NOMO-1 treated with DMSO at 0.1 percent for 48 hours (cell line): ENCODE results near the gene GOLGA6L7.
"Not testable (repeated sequence)": the region's sequence is repeated elsewhere in the genome, so short reads cannot be mapped to it uniquely, and the experiment has no call there.

Experiments used
- DNase-seq: peaks from one replicate; lab custom pipeline; 2025; ENCODE audit not compliant: unreplicated experiment; lab: John Stamatoyannopoulos, UW

The GOLGA6L7 gene

GRCh38 chr15:28847959-28848358, 485 bp downstream of the GOLGA6L7 start:
- not testable (repeated sequence) for DNase-seq

GRCh38 chr15:28847247-28847646, 1.2 kb downstream of the GOLGA6L7 start:
- peak; percentile 39 for DNase-seq

- DNase-seq, result not testable (repeated sequence)
These were observed 4.3 kb downstream of the GOLGA6L7 start for GRCh38 chr15:28844147-28844546.

GRCh38 chr15:28843520-28843919, 4.9 kb downstream of the GOLGA6L7 start:
- DNase-seq, result not testable (repeated sequence)

DNA sequence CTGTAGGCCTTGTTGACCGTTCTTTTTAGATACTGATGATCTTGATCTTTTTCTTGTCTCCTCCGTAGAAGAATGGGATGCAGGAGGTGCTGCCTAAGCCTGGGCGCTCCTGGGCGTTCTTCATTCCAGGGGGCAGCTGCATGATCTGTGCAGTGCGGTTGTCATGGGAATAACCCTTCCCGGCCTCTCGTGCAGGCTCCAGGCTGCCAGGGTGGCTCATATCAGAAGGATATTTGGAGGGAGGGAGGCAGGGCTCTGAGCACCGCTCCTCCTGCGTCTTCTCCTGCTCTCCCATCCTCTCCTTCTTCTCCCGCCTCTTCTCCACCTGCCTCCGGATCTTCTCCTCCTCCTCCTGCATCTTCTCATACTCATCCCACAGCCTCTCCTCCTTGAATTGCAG, 6.2 kb downstream of the GOLGA6L7 start:
- DNase-seq, result not testable (repeated sequence)

GRCh38 chr15:28840285-28840684, 8.2 kb downstream of the GOLGA6L7 start:
- not testable (repeated sequence) for DNase-seq

- not testable (repeated sequence) for DNase-seq
These were observed 13.4 kb downstream of the GOLGA6L7 start for GRCh38 chr15:28834957-28835585.

- DNase-seq, result peak; percentile 89
These were observed 16.4 kb downstream of the GOLGA6L7 start for GRCh38 chr15:28831897-28832587.

DNA sequence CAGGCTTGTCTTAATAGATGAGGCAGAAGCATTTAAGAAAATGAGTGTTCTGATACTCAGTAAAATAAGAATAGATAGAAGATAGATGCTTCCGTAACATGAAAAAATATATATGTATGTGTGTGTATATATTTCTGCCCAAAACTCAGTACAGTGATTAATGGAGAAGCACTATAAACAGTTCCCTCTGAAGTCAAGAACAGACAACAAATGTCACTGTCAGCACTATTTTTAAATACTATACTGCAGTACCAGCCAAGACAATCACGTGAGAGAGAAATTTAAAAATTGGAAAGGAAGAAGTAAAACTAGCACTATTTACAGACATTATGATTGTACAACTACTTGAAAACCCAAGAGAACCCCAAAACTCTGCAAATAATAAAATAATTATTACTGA, 27.0 kb downstream of the GOLGA6L7 start:
- not testable (repeated sequence) for DNase-seq

- not testable (repeated sequence) for DNase-seq
These were observed 28.5 kb downstream of the GOLGA6L7 start for GRCh38 chr15:28819930-28820295.

GRCh38 chr15:28819019-28819929, 29.2 kb downstream of the GOLGA6L7 start:
- DNase-seq, result peak; percentile 1

- DNase-seq, result not testable (repeated sequence)
These were observed 30.3 kb downstream of the GOLGA6L7 start for GRCh38 chr15:28818168-28818567.

GRCh38 chr15:28814059-28814458, 34.4 kb downstream of the GOLGA6L7 start:
- not testable (repeated sequence) for DNase-seq

- not testable (repeated sequence) for DNase-seq
These were observed 35.1 kb downstream of the GOLGA6L7 start for GRCh38 chr15:28813392-28813791.

DNA sequence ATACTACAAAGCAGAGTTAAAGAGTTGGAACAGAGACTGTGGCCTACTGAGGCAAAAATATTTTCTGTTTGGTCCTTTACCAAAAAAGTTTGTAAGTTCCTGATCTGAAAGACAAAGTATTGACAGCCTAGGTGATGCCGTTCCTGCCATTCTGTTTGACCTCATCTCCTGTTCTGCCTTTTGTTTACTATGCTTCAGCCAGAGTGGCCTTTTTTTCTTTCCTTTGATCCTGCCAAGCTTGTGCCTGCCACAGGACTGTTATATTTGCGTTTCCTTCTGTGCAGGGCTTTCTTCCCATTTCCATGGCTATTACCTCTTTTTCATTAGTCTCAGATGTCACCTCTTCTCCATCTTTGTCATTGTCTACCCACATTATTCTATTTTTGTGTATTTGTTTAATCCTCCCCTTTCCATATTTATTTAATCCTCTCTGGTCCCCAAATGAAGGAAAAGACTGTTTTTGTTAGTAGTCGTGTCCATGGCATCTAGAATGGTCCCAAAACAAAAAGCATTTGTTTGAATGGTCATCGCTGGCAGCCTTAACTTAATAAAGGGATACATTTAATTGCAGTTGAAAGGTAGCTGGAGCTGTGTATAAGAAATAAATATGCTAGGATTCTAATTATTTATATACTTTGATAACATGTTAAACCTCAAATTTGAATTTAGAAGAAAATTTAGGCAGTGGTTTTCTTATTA, 36.4 kb downstream of the GOLGA6L7 start:
- not testable (repeated sequence) for DNase-seq

- not testable (repeated sequence) for DNase-seq
These were observed 38.0 kb downstream of the GOLGA6L7 start for GRCh38 chr15:28810444-28810843.

- DNase-seq, result not testable (repeated sequence)
These were observed 40.3 kb downstream of the GOLGA6L7 start for GRCh38 chr15:28808136-28808535.

DNA sequence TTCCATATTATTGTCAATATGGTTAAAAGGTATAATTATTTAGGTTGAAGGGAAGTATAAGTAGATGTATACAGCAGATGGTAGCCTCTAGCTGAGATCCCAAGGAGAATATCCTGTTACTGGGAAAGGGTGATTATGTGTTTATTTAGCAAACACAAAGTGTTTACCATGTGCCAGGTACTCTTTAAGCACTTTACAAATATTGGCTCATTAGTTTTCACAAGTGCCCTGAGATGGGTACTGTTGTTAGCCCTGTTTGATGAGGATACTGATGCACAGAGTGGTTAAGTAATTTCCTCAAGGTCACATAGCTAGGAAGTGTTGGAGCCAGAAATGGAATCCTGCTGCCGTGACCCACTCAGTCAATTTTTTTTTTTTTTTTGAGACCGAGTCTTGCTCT, 48.1 kb downstream of the GOLGA6L7 start:
- not testable (repeated sequence) for DNase-seq

DNA sequence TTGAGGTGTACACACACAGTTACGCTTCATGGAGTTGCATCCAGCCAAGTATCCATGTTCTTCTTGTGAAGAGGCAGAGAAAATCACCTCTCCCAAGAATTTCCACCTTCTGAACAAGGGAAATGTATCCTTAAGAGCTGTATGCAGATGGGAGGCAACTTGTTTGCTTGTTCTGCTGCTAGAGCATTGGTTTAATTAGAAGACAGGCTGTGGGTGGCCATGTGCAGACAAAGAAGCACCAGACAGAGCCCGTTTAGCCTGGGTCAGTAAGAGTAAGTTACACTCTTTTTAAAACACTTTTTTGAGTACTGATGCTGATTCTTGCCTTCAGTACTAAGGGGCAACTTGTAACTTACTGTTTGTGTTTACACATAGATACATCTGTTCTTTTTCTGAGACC, 50.2 kb downstream of the GOLGA6L7 start:
- not testable (repeated sequence) for DNase-seq

DNA sequence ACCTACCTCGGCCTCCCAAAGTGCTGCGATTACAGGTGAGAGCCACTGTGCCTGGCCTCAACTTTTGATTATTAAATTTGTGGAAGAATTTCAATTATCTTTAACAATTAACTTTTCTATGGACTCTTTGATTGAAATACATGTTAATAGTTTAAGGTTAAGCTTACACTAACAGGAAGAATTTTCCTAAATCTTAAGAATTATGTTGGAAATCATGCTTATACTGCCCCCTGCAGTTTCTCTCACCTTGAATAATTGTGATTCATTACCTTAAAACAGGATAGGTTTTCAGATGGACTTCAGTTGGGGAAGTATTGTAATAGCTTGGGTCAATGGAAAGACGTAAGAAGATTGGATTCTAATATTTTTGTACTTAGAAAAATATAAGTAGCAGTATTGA, 54.2 kb downstream of the GOLGA6L7 start:
- DNase-seq, result peak; percentile 2
